Left lung (tissue), 10 donors: ENCODE data around the gene BDKRB2. TPM values are rescaled to one million over a fixed set of nuclear protein-coding genes. Genes with fewer than 3 reads are reported as not detected.

Source experiments
- ATAC-seq: fragments of 200-7000 bp; cut with Tn5 transposase; one replicate; pipeline ENCODE4 v1.9.1; 2020; ENCODE audit warnings: moderate library complexity
- DNase-seq, 4 donors: peaks; one replicate each; pipeline ENCODE4 v3.0.0-alpha.2; 2013 to 2020
- H3K27ac ChIP-seq, 2 donors: fragments of 200-600 bp; sonication (generic) in 1 of 2; one replicate each; pipeline versions ENCODE4 v1.5.0 to v1.8.0; 2020 to 2021
- H3K27me3 ChIP-seq, 2 donors: fragments of 200-600 bp; sonication (generic) in 1 of 2; one replicate each; pipeline versions ENCODE4 v1.5.0 to v1.8.0; 2020 to 2021
- H3K36me3 ChIP-seq, 2 donors: fragments of 200-600 bp; sonication (generic) in 1 of 2; one replicate each; pipeline versions ENCODE4 v1.5.0 to v1.8.0; 2020 to 2021
- H3K4me1 ChIP-seq, 2 donors: fragments of 200-600 bp; one replicate each; pipeline ENCODE4 v1.8.0; 2021
- H3K4me3 ChIP-seq, 2 donors: fragments of 200-600 bp; sonication (generic) in 1 of 2; one replicate each; pipeline versions ENCODE4 v1.5.0 to v1.8.0; 2020 to 2021; ENCODE audit warnings: mild to moderate bottlenecking in 1 of 2
- H3K9me3 ChIP-seq, 2 donors: fragments of 200-600 bp; sonication (generic) in 1 of 2; one replicate each; pipeline versions ENCODE4 v1.5.0 to v1.8.0; 2020 to 2021
- intact Hi-C, 2 donors: fragments of 100-400 bp; cut with DNase I; formaldehyde crosslinking; loops; one replicate each; pipeline versions ENCODE4 v1.11.2 to v1.14.2; 2022
- polyA plus RNA-seq, 6 donors: library from polyadenylated mRNA; unstranded; fragments of 120-200 nt; gene quantifications; one replicate each; pipeline ENCODE4 v1.2.1, GENCODE V29; 2013; ENCODE audit not compliant: insufficient read length in 6 of 6
- total RNA-seq, 2 donors: library from RNA; stranded (reverse); fragmentation: NEBNext Ultra II Directional; extraction: Animal tissue kit (Norgen Biotek cat#: 25700); gene quantifications; one replicate each; pipeline ENCODE4 v1.2.1, GENCODE V29; 2021
- TF ChIP-seq, protein P1 (sequence below), 2 donors: fragments of 200-600 bp; sonication (generic) in 1 of 2; IDR thresholded peaks; one replicate each; pipeline versions ENCODE4 v1.5.0 to v1.8.0; 2021; ENCODE audit warnings: antibody characterized with exemption in 2 of 2
- donor health status: DM: no; HTN: yes; CAD: no.
- donor health status: DM: no; HTN: no; CAD: no.

The BDKRB2 gene
- total and polyA plus RNA-seq, 8 donors: 0.80 to 1.9 (median 1.2) TPM

GRCh38 chr14:96177766-96178375 is 26.8 kb upstream of the BDKRB2 start:
- Histone ChIP-seq H3K27me3 (peaks cover 0 to 5% of the 10 kb centered on the region in 2 donors), H3K27ac (no peak overlapping the region), H3K4me3 (no peak overlapping the region), H3K36me3 (no peaks in the 10 kb centered on the region), H3K9me3 (no peaks in the 10 kb centered on the region), H3K4me1 (peaks cover 0 to 8% of the 10 kb centered on the region in 2 donors)
- ATAC-seq (no peak), DNase-seq (no peak)
- TF ChIP-seq, protein P1, sequence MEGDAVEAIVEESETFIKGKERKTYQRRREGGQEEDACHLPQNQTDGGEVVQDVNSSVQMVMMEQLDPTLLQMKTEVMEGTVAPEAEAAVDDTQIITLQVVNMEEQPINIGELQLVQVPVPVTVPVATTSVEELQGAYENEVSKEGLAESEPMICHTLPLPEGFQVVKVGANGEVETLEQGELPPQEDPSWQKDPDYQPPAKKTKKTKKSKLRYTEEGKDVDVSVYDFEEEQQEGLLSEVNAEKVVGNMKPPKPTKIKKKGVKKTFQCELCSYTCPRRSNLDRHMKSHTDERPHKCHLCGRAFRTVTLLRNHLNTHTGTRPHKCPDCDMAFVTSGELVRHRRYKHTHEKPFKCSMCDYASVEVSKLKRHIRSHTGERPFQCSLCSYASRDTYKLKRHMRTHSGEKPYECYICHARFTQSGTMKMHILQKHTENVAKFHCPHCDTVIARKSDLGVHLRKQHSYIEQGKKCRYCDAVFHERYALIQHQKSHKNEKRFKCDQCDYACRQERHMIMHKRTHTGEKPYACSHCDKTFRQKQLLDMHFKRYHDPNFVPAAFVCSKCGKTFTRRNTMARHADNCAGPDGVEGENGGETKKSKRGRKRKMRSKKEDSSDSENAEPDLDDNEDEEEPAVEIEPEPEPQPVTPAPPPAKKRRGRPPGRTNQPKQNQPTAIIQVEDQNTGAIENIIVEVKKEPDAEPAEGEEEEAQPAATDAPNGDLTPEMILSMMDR (IDR thresholded peaks at IDR 0.05): no peak
- intact Hi-C loops: no loop called here

GRCh38 chr14:96178461-96179321 is 25.9 kb upstream of the BDKRB2 start:
- peaks cover 0 to 8% of the 10 kb centered on the region in 2 donors for H3K4me1 ChIP-seq
- H3K27ac ChIP-seq: no peak overlapping the region
- DNase-seq (no peak), ATAC-seq (no peak)
- H3K9me3 ChIP-seq: no peaks in the 10 kb centered on the region
- H3K27me3 ChIP-seq: peaks cover 0 to 3% of the 10 kb centered on the region in 2 donors
- intact Hi-C loops: no loop called here
- no peak overlapping the region for H3K4me3 ChIP-seq
- TF ChIP-seq, protein P1 (IDR thresholded peaks at IDR 0.05): no peak
- H3K36me3 ChIP-seq: no peaks in the 10 kb centered on the region

DNA sequence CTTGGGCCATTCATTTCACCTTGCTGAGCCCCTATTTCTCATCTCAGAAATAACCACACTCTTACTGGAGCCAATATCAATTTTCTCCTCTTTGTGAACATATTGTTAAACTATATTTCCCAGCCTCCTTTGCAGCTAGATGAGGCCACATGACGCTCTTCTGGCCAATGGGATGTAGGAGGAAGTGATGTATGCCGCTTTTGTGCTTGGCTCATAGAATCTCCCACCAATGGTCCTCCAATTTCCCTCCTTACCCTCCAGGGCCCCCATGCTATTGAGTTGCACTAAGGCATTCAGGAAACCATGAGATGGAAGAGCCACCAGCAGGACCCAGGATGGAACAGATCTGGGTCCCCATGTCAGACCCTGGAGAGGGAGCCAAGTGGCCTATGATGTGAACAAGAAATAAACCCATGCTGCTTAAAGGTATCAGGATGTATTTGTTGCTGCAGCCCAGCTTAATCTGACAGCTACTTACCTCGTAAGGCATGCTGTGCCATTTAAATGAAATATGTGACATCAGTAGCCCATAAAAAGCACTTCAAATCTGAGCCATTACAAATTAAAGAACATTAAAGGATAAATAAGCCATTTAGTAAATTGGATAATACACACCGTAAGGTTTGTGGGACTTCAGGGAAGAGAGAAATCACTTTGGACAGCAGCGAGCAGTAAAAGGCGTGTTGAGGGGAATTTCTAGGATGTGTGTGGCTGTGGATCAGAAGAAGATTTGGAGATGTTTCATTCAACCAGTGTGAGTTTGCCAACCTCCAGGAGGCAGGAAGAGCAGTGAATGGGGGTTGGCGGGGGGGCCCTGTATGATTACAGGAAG is 24.4 kb upstream of the BDKRB2 start:
- Histone ChIP-seq H3K27ac (no peak overlapping the region), H3K9me3 (no peaks in the 10 kb centered on the region), H3K27me3 (no peaks in the 10 kb centered on the region), H3K4me3 (no peak overlapping the region), H3K4me1 (peaks cover 0 to 8% of the 10 kb centered on the region in 2 donors), H3K36me3 (no peaks in the 10 kb centered on the region)
- TF ChIP-seq, protein P1 (IDR thresholded peaks at IDR 0.05): no peak
- ATAC-seq (no peak), DNase-seq (no peak)
- intact Hi-C loops: no loop called here

DNA sequence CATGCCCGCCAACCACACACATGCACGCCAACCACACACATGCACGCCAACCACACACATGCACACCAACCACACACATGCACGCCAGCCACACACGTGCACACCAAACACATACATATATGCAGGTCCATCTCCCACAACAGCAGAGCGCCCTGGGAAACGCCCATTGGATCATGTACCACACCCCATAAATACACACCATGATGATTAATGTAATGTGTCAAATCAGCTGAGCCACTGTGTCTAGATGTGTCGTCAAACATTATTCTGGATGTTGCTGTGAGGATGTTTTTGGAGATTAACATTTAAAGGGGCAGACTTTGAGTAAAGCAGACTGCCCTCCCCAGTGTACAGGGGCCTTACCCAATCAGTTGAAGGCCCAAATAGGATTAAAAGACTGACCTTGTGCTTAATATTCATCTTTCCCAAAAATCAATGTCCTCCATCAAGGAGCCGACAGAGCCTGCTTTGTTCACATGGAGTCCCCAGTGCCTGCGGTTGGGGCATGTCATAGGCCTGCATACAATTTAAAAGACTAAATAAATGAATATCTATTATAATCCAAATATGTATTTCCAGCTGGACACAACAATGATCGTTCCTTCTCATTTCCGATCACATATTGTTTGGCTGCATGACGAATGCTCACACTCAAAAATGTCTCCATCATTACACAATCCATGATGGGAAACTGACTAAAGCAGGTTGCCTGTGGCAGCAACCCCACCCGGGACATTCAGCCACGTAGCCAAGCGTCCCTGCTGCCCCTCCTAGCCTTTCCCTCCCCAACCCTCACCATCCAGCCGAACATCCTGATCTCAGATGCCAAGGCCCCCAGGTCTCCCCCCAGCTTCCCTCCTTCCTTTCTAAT is 23.2 kb upstream of the BDKRB2 start:
- H3K27ac ChIP-seq: no peak overlapping the region
- no peak overlapping the region for H3K4me3 ChIP-seq
- intact Hi-C loops: no loop called here
- DNase-seq (no peak), ATAC-seq (no peak)
- H3K36me3 ChIP-seq: no peaks in the 10 kb centered on the region
- no peaks in the 10 kb centered on the region for H3K9me3 ChIP-seq
- H3K4me1 ChIP-seq: peaks cover 0 to 8% of the 10 kb centered on the region in 2 donors
- TF ChIP-seq, protein P1 (IDR thresholded peaks at IDR 0.05): no peak
- no peaks in the 10 kb centered on the region for H3K27me3 ChIP-seq
